Measurements from ENCODE around the gene CREBL2.
"Not testable (repeated sequence)": the region's sequence is repeated elsewhere in the genome, so short reads cannot be mapped to it uniquely, and the experiment has no call there.

Gene CREBL2

GRCh38 chr12:12598864-12599263 lies 12.8 kb upstream of the CREBL2 start:
- no peak for DNase-seq (ENCODE audit: low spot score)

GRCh38 chr12:12599750-12600643 lies 11.7 kb upstream of the CREBL2 start:
- DNase-seq (ENCODE audit: low spot score), result no peak

GRCh38 chr12:12600659-12601058 lies 11.0 kb upstream of the CREBL2 start:
- no peak for DNase-seq (ENCODE audit: low spot score)

DNA sequence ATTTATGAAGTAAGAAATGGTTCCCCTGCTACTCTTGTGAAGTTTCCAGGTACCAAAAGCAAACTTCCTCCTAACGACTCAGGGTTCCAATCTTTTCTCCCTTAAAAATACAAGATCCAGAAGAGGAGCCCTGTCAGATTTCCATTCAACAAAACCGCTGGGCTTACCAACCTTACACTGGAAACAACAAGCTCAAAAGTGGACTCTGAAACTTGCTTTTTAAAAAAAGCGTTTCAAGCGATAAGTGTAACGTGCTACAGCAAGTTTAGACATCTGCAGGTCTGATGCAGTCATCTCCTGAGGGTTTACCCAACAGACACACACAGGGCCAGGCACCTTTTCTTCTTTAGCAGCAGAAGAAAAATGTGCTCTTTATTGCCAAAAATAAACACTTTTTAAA lies 6.9 kb upstream of the CREBL2 start:
- no peak for DNase-seq (ENCODE audit: low spot score)

DNA sequence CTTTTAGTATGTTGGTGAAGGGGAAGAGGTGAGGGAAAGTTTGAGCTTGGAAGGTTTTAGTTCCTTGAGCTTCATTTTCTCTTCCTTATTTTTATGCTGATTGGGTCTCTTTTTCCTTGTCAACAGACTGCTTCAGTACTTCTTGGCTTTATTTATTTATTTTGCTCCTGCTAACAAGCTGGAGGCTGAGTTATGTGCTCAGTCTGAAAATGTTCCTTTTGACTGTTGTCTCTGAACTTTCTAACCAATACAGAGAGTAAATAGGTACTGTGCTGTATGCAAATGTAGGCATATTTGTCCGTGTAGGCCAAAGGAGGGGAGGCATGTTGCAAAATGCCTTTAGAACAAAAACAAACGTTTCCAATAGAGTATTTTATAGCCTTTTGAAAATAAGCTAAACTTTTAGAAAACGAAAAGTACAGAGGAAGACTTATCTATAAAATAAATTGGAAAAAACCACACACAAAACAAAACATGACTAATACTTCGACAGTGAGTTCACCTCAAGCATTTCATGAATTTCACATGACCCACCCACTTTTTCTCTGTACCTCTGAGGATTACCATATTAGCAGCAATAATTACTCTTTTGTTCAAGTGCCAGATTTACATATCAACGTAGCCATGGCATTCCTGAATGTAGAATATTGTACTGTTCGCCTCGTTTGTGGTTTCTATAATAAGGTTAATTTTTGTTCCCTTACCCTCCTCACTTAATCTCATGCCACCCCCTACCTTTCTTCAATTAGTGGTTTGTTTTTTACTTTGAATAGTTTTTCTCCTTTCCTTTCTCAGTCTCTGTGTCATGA lies 4.7 kb upstream of the CREBL2 start:
- DNase-seq (ENCODE audit: low spot score), result peak; percentile 75

DNA sequence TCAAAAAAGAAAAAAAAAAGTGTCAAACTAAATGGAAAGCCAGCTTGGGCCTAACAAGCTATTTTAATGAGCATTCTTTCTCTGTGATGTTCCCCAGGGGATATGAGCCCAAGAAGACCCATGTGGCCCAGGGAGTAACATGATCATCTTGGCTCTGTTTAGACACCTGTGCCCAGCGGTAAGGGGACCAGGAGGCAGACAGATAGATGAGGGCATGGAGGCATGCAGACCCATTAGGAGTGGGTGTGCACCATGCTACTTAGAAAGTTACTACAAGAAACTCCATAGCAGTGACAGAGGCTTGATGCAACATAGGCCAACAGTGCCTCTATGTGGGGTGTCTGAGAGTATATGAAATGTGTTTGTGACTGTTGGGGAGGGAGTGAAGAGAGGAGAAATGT lies 3.1 kb upstream of the CREBL2 start:
- no peak for DNase-seq (ENCODE audit: low spot score)

GRCh38 chr12:12609692-12610091 lies 2.0 kb upstream of the CREBL2 start:
- no peak for DNase-seq (ENCODE audit: low spot score)

- no peak for DNase-seq (ENCODE audit: low spot score)
These were observed 965 bp upstream of the CREBL2 start for GRCh38 chr12:12610711-12611110.

DNA sequence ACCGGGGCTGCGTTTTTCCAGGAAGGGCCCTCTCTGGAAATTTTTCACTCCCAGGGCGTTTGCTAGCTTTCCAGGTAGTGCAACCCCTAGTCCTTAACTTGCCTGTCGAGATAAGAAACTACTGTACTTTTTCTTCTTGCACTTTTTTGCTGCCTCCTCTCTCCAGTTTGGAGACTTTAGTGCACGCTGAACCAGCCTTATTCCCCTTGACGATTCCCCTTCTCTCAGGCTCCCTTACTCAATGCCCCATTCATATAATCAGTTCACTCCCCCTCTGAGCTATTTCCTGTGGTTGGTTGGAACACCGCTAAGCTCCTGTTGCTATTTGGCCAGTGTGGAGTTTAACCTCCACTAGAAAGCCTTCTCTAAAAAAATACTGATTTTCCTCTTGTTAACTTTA lies 682 bp downstream of the CREBL2 start:
- peak; percentile 84 for DNase-seq (ENCODE audit: low spot score)

GRCh38 chr12:12613344-12613743 lies 1.7 kb downstream of the CREBL2 start:
- no peak for DNase-seq (ENCODE audit: low spot score)

GRCh38 chr12:12614342-12614741 lies 2.7 kb downstream of the CREBL2 start:
- no peak for DNase-seq (ENCODE audit: low spot score)

DNA sequence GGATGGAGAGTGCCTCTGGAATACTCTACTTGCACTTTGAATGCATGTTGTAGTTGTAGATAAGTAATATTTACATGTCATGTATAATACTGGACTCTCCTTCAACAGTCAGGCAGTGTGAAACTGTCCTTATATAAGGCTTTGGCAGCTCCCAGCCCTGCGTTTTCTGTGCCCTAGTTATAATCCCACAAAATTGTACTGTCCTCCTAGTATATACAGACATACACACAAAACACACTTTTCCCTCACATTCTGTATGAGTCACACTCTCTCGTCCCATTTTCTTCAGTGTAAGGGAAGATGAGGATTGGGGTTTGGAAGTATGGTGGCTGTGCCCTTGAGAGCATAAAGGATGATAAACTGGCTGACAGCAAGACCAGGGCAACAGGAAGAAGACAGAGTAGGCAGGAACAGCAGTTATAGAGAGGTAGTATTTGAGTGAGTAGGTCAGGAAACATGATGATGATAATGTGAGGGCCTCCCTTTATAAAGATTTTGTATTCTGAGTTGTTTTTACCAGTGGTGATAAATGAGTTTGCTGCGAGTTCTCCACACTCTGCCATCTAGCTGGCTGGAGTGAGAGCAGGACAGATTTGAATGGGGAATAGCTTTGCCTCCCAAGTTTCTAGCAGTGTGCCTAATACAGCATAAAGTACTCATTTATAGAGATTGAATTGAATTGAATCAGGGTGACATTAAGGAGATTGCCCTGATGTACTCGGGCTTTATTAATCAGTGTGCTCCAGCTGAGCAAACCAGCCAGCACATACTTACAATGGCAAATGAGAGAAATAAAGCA lies 5.0 kb downstream of the CREBL2 start:
- DNase-seq (ENCODE audit: low spot score), result no peak

DNA sequence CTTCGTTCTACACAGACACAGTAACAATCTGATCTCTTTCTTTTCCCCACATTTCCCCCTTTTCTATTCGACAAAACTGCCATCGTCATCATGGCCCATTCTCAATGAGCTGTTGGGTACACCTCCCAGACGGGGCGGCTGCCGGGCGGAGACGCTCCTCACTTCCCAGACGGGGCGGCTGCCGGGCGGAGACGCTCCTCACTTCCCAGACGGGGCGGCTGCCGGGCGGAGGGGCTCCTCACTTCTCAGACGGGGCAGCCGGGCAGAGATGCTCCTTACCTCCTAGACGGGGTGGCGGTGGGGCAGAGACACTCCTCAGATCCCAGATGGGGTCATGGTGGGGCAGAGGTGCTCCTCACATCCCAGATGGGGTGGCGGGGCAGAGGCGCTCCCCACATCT lies 6.4 kb downstream of the CREBL2 start:
- not testable (repeated sequence) for DNase-seq (ENCODE audit: low spot score)

GRCh38 chr12:12620730-12621315 lies 9.1 kb downstream of the CREBL2 start:
- no peak for DNase-seq (ENCODE audit: low spot score)

DNA sequence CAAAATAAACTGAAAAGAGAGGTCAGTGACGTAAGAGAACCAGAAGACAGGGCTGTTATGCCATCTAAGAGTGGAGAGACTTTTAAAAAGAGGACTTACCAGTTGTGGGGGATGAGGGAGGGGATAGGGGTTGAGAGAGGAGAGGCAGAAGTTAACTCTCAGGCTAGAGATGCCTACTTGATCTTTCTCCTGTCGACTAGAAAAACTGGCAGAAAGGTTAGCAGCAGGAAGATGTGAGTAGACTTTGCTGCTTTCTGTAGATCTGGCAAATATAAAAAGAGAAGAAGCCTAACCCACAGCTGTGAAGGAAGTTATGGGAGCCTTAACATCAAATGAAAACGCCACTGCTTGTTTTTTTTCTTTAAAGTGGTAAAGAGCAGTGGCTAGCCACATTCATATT lies 10.7 kb downstream of the CREBL2 start:
- DNase-seq (ENCODE audit: low spot score), result no peak

- no peak for DNase-seq (ENCODE audit: low spot score)
These were observed 12.9 kb downstream of the CREBL2 start for GRCh38 chr12:12624498-12624992.

DNA sequence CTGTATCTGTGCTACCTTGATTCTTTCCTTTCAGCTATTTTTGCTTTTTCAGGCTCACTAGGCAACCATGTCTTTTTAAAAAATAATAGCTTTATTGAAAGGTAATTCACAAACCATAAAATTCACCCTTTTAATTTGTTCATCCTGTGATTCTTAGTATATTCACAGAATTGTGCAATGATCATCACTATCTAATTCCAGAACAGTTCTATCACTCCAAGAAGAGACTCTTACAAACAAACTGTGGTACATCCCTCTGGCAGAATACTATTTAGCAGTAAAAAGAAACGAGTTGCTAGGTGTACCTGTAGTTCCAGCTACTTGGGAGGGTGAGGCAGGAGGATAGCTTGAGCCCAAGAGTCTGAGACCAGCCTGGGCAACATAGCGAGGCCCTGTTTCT lies 14.8 kb downstream of the CREBL2 start:
- DNase-seq (ENCODE audit: low spot score), result no peak

GRCh38 chr12:12627308-12627827 lies 15.7 kb downstream of the CREBL2 start:
- no peak for DNase-seq (ENCODE audit: low spot score)

GRCh38 chr12:12628013-12628412 lies 16.3 kb downstream of the CREBL2 start:
- DNase-seq (ENCODE audit: low spot score), result no peak

DNA sequence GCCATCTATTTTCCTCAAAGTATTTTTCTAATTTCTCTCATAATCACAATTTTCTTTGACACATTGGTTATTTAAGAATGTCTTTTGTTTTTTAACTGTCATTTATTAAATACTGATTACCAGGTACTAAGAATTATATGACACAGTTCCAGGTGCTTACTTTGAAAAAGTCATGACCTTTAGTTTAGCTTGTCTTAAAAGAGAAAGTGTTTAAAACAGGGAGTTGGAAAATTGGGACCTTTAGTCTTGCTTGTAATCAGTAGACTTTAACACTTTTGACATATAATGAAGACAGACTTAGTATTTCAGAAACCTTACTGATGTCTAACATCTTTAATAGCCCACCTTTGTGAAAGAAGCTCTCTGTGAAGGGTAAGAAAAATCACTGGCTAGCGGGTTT lies 19.2 kb downstream of the CREBL2 start:
- no peak for DNase-seq (ENCODE audit: low spot score)

GRCh38 chr12:12635651-12636050 lies 24.0 kb downstream of the CREBL2 start:
- no peak for DNase-seq (ENCODE audit: low spot score)

DNA sequence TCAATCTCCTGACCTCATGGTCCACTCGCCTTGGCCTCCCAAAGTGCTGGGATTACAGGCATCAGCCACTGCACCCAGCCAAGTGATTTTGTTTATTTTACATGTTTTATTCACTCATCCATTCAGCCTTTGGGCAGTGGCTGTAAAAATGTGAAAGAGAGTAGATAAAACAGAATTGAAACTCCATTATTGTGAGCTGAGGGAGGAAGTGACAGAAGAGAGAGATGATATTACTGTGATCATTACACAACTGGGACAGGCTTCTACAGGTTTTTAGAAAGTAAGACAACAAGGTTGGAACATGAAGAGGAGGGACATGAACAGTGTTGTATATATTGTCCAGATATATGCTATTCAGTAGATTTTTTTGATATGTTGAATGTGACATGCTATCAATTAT lies 25.0 kb downstream of the CREBL2 start:
- DNase-seq (ENCODE audit: low spot score), result no peak
